Stimulated activated effector memory CD8-positive, alpha-beta T cell treated with anti-CD3 and anti-CD28 coated beads, Interleukin-12 subunit alpha, Interleukin-12 subunit beta, amount 100 ng/mL, for 72 hours (primary cell): ENCODE data around the gene CYP4F22.
A peak's percentile ranks its signal among the peaks of the same experiment; 100 is the strongest.
"Not testable (repeated sequence)": the region's sequence is repeated elsewhere in the genome, so short reads cannot be mapped to it uniquely, and the experiment has no call there.

Experiments used
- ATAC-seq: fragments of 150-1000 bp; cut with Tn5 transposase; 2 replicates; pipeline ENCODE4 v1.10.0; 2021
- DNase-seq, 2 donors: peaks; one replicate each; pipeline ENCODE4 v3.0.0; 2021 to 2022; ENCODE audit warnings: low spot score in 2 of 2
- H3K27ac Mint-ChIP-seq: one replicate; pipeline ENCODE4 v1.8.0; 2022; ENCODE audit warnings: mild to moderate bottlenecking, mixed read lengths
- H3K36me3 Mint-ChIP-seq: one replicate; pipeline ENCODE4 v1.8.0; 2022; ENCODE audit warnings: mild to moderate bottlenecking, mixed read lengths
- H3K4me1 Mint-ChIP-seq: one replicate; pipeline ENCODE4 v1.8.0; 2022; ENCODE audit warnings: mixed read lengths
- H3K4me3 Mint-ChIP-seq: one replicate; pipeline ENCODE4 v1.8.0; 2022; ENCODE audit warnings: mild to moderate bottlenecking, mixed read lengths
- H3K9me3 Mint-ChIP-seq: one replicate; pipeline ENCODE4 v1.8.0; 2022; ENCODE audit warnings: mixed read lengths

The CYP4F22 gene

GRCh38 chr19:15564534-15565168, 56.3 kb downstream of the CYP4F22 start:
- Mint-ChIP-seq H3K4me3 (no peak overlapping the region), H3K4me1 (no peaks in the 10 kb centered on the region), H3K36me3 (no peaks in the 10 kb centered on the region), H3K9me3 (no peaks in the 10 kb centered on the region), H3K27ac (no peak overlapping the region)
- ATAC-seq (no peak), DNase-seq (no peak)

- Mint-ChIP-seq H3K4me1 (no peaks in the 10 kb centered on the region), H3K9me3 (no peaks in the 10 kb centered on the region), H3K4me3 (no peak overlapping the region), H3K36me3 (no peaks in the 10 kb centered on the region), H3K27ac (no peak overlapping the region)
- ATAC-seq = no peak
- no peak for DNase-seq
These were observed 62.1 kb downstream of the CYP4F22 start for GRCh38 chr19:15570420-15570819.

GRCh38 chr19:15575406-15575805, 67.1 kb downstream of the CYP4F22 start:
- Mint-ChIP-seq H3K9me3 (no peaks in the 10 kb centered on the region), H3K4me3 (no peak overlapping the region), H3K27ac (no peak overlapping the region), H3K4me1 (no peaks in the 10 kb centered on the region), H3K36me3 (no peaks in the 10 kb centered on the region)
- ATAC-seq (no peak), DNase-seq (no peak)

- ATAC-seq (no peak), DNase-seq (no peak)
- Mint-ChIP-seq H3K36me3 (no peaks in the 10 kb centered on the region), H3K4me3 (no peak overlapping the region), H3K4me1 (no peaks in the 10 kb centered on the region), H3K27ac (no peak overlapping the region), H3K9me3 (no peaks in the 10 kb centered on the region)
These were observed 68.3 kb downstream of the CYP4F22 start for GRCh38 chr19:15576526-15577156.

GRCh38 chr19:15577184-15577771, 69.0 kb downstream of the CYP4F22 start:
- no peak overlapping the region for H3K27ac Mint-ChIP-seq
- DNase-seq (no peak), ATAC-seq (no peak)
- H3K9me3 Mint-ChIP-seq = no peaks in the 10 kb centered on the region
- H3K36me3 Mint-ChIP-seq = no peaks in the 10 kb centered on the region
- no peak overlapping the region for H3K4me3 Mint-ChIP-seq
- no peaks in the 10 kb centered on the region for H3K4me1 Mint-ChIP-seq

- DNase-seq = no peak
- Mint-ChIP-seq H3K4me3 (no peak overlapping the region), H3K4me1 (no peaks in the 10 kb centered on the region), H3K36me3 (no peaks in the 10 kb centered on the region), H3K9me3 (no peaks in the 10 kb centered on the region), H3K27ac (no peak overlapping the region)
- no peak for ATAC-seq
These were observed 75.0 kb downstream of the CYP4F22 start for GRCh38 chr19:15583346-15583745.

GRCh38 chr19:15584095-15584494, 75.8 kb downstream of the CYP4F22 start:
- Mint-ChIP-seq H3K27ac (no peak overlapping the region), H3K36me3 (no peaks in the 10 kb centered on the region), H3K9me3 (no peaks in the 10 kb centered on the region), H3K4me3 (peak overlapping the region; percentile 17), H3K4me1 (no peaks in the 10 kb centered on the region)
- DNase-seq (no peak), ATAC-seq (no peak)

GRCh38 chr19:15584541-15585115, 76.3 kb downstream of the CYP4F22 start:
- Mint-ChIP-seq H3K9me3 (no peaks in the 10 kb centered on the region), H3K4me1 (no peaks in the 10 kb centered on the region), H3K4me3 (peak overlapping the region; percentile 17), H3K27ac (no peak overlapping the region), H3K36me3 (no peaks in the 10 kb centered on the region)
- DNase-seq = peak; percentile 82 to 91
- ATAC-seq = peak; percentile 88

GRCh38 chr19:15587663-15588062, 79.3 kb downstream of the CYP4F22 start:
- Mint-ChIP-seq H3K27ac (no peak overlapping the region), H3K9me3 (no peaks in the 10 kb centered on the region), H3K36me3 (no peaks in the 10 kb centered on the region), H3K4me1 (no peaks in the 10 kb centered on the region), H3K4me3 (no peak overlapping the region)
- no peak for ATAC-seq
- no peak for DNase-seq

GRCh38 chr19:15588265-15588664, 79.9 kb downstream of the CYP4F22 start:
- H3K27ac Mint-ChIP-seq = no peak overlapping the region
- no peaks in the 10 kb centered on the region for H3K36me3 Mint-ChIP-seq
- H3K4me1 Mint-ChIP-seq = no peaks in the 10 kb centered on the region
- no peak for ATAC-seq
- no peak for DNase-seq
- H3K9me3 Mint-ChIP-seq = no peaks in the 10 kb centered on the region
- no peak overlapping the region for H3K4me3 Mint-ChIP-seq

GRCh38 chr19:15589760-15590451, 81.6 kb downstream of the CYP4F22 start:
- H3K36me3 Mint-ChIP-seq = no peaks in the 10 kb centered on the region
- H3K9me3 Mint-ChIP-seq = no peaks in the 10 kb centered on the region
- ATAC-seq = no peak
- H3K4me1 Mint-ChIP-seq = no peaks in the 10 kb centered on the region
- H3K27ac Mint-ChIP-seq = no peak overlapping the region
- DNase-seq = no peak
- H3K4me3 Mint-ChIP-seq = no peak overlapping the region

GRCh38 chr19:15591796-15592195, 83.5 kb downstream of the CYP4F22 start:
- Mint-ChIP-seq H3K36me3 (no peaks in the 10 kb centered on the region), H3K4me1 (no peaks in the 10 kb centered on the region), H3K4me3 (no peak overlapping the region), H3K27ac (no peak overlapping the region), H3K9me3 (no peaks in the 10 kb centered on the region)
- DNase-seq (no peak), ATAC-seq (no peak)

- not testable (repeated sequence) for H3K4me1 Mint-ChIP-seq, ATAC-seq, DNase-seq, H3K36me3 Mint-ChIP-seq, H3K27ac Mint-ChIP-seq, H3K9me3 Mint-ChIP-seq, H3K4me3 Mint-ChIP-seq
These were observed 84.2 kb downstream of the CYP4F22 start for GRCh38 chr19:15592506-15592905.

- not testable (repeated sequence) for H3K36me3 Mint-ChIP-seq, H3K4me3 Mint-ChIP-seq, ATAC-seq, H3K9me3 Mint-ChIP-seq, DNase-seq, H3K4me1 Mint-ChIP-seq, H3K27ac Mint-ChIP-seq
These were observed 85.4 kb downstream of the CYP4F22 start for GRCh38 chr19:15593766-15594165.

GRCh38 chr19:15595069-15595468, 86.7 kb downstream of the CYP4F22 start:
- H3K4me1 Mint-ChIP-seq = no peaks in the 10 kb centered on the region
- ATAC-seq (no peak), DNase-seq (no peak)

More at GRCh38 chr19:15595069-15595468, 86.7 kb downstream of the CYP4F22 start:
- no peaks in the 10 kb centered on the region for H3K36me3 Mint-ChIP-seq
- no peaks in the 10 kb centered on the region for H3K9me3 Mint-ChIP-seq
- no peak overlapping the region for H3K4me3 Mint-ChIP-seq
- no peak overlapping the region for H3K27ac Mint-ChIP-seq
